HG02852 (cell line): ENCODE data around the gene TYMP.

Experiments used
- ATAC-seq: cut with Tn5 transposase; IDR thresholded peaks from one replicate; pipeline ENCODE4 v1.9.1; 2021; ENCODE audit warnings: mild to moderate bottlenecking, moderate library complexity; ENCODE audit not compliant: unreplicated experiment

The TYMP gene

GRCh38 chr22:50529897-50530579, at the start of gene TYMP:
TYMP (minus strand) TSS chr22:50530012; CDS start chr22:50529709, 303 bp downstream.
- peak; percentile 16 for ATAC-seq

- ATAC-seq: no peak
These were observed 49.0 kb upstream of the TYMP start for GRCh38 chr22:50578776-50579310.

GRCh38 chr22:50577987-50578775, 48.4 kb upstream of the TYMP start, which contains the start of gene CPT1B:
CPT1B (minus strand) TSS chr22:50578427; CDS start chr22:50577915, 512 bp downstream.
- ATAC-seq: no peak

- no peak for ATAC-seq
These were observed 47.8 kb upstream of the TYMP start for GRCh38 chr22:50577697-50577986.

- ATAC-seq: no peak
These were observed 47.2 kb upstream of the TYMP start for GRCh38 chr22:50576806-50577696.

GRCh38 chr22:50576070-50576469, 46.3 kb upstream of the TYMP start:
- ATAC-seq: no peak

GRCh38 chr22:50575426-50575941, 45.7 kb upstream of the TYMP start:
- ATAC-seq: no peak

GRCh38 chr22:50574383-50574755, 44.6 kb upstream of the TYMP start:
- ATAC-seq: no peak

- no peak for ATAC-seq
These were observed 43.9 kb upstream of the TYMP start for GRCh38 chr22:50573491-50574382.

- ATAC-seq: no peak
These were observed 43.2 kb upstream of the TYMP start for GRCh38 chr22:50572965-50573364.

GRCh38 chr22:50571264-50572175, 41.7 kb upstream of the TYMP start:
- ATAC-seq: no peak

- no peak for ATAC-seq
These were observed 41.0 kb upstream of the TYMP start for GRCh38 chr22:50570861-50571260.

- no peak for ATAC-seq
These were observed 40.2 kb upstream of the TYMP start for GRCh38 chr22:50569896-50570535.

- no peak for ATAC-seq
These were observed 39.2 kb upstream of the TYMP start for GRCh38 chr22:50569041-50569459.

- ATAC-seq: no peak
These were observed 38.8 kb upstream of the TYMP start for GRCh38 chr22:50568626-50569025.

- ATAC-seq: no peak
These were observed 38.0 kb upstream of the TYMP start for GRCh38 chr22:50567721-50568252.

- no peak for ATAC-seq
These were observed 34.5 kb upstream of the TYMP start for GRCh38 chr22:50564289-50564688.
